ENCODE data around the gene RRAD. TPM values are rescaled to one million over a fixed set of nuclear protein-coding genes. Genes with fewer than 3 reads are reported as not detected.
"Not testable (repeated sequence)": the region's sequence is repeated elsewhere in the genome, so short reads cannot be mapped to it uniquely, and the experiment has no call there.

Gene RRAD, protein sequence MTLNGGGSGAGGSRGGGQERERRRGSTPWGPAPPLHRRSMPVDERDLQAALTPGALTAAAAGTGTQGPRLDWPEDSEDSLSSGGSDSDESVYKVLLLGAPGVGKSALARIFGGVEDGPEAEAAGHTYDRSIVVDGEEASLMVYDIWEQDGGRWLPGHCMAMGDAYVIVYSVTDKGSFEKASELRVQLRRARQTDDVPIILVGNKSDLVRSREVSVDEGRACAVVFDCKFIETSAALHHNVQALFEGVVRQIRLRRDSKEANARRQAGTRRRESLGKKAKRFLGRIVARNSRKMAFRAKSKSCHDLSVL
- 86.7 TPM for total RNA-seq
- long read RNA-seq, transcript RRAD-201 (5 exons, 1,569 nt): major isoform, 309 of 399 reads
- long read RNA-seq, partial matches to known transcripts: 56 of 399 reads
- long read RNA-seq, other reads (novel, unspliced or antisense): 31 of 399 reads

DNA sequence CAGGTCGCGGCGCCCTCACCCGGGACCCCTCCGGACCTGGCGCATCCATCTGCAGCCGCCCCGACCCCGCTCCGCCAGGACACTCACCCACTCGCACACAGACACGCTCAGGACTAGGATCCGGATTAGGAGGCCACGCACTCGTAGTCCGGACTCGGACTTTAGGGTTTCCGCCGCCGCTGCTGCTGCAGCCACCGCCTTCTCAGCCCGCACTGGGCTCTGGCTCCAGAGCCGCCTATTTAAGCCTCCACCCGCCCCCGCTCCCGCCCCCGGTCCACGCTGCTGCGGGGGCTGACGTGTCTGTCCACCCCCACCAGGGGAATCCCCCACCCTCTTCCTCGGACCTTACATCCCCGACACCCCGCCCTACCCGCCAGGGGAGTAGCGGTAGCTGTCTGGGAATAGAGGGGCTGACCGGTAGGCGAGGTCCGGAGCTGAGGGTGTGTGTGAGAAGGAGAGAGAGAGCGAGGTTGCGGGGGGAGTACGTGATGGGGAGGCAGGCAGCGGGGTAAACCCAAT, at the start of gene RRAD:
TSS of gene RRAD (minus strand) at position 214 of the 519 bp plus-strand sequence. CDS start 356 bp downstream, outside the sequence.
- DNase-seq: peak; percentile 81
- intact Hi-C loops (cut with micrococcal nuclease): no loop called here
- ATAC-seq: peak; percentile 52

DNA sequence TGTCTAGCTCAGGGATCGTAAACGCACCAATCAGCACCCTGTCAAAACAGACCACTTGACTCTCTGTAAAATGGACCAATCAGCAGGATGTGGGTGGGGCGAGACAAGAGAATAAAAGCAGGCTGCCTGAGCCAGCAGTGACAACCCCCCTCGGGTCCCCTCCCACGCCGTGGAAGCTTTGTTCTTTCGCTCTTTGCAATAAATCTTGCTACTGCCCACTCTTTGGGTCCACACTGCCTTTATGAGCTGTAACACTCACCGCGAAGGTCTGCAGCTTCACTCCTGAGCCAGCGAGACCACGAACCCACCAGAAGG, 49.6 kb upstream of the RRAD start:
- DNase-seq: peak; percentile 19
- intact Hi-C loops (cut with micrococcal nuclease): loop anchor here (5.0 kb wide), 1 partner anchor 182 kb away; the partner anchor contains the start of genes FBXL8 and TRADD
- not testable (repeated sequence) for ATAC-seq

DNA sequence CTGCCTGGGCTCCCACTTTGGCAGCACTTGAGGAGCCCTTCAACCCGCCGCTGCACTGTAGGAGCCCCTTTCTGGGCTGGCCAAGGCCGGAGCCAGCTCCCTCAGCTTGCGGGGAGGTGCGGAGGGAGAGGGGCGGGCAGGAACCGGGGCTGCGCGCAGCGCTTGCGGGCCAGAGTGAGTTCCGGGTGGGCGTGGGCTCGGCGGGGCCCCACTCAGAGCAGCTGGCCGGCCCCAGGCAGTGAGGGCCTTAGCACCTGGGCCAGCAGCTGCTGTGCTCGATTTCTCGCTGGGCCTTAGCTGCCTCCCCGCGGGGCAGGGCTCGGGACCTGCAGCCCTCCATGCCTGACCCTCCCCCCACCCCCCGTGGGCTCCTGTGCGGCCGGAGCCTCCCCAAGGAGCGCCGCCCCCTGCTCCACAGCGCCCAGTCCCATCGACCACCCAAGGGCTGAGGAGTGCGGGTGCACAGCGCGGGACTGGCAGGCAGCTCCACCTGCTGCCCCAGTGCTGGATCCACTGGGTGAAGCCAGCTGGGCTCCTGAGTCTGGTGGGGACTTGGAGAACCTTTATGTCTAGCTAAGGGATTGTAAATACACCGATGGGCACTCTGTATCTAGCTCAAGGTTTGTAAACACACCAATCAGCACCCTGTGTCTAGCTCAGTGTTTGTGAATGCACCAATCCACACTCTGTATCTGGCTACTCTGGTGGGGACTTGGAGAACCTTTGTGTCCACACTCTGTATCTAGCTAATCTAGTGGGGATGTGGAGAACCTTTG, 49.0 kb upstream of the RRAD start:
- ATAC-seq; intact Hi-C loops (cut with micrococcal nuclease): not testable (repeated sequence)
- DNase-seq: peak; percentile 10

- DNase-seq (no peak), ATAC-seq (no peak)
- intact Hi-C loops (cut with micrococcal nuclease): no loop called here
These were observed 48.4 kb upstream of the RRAD start for GRCh38 chr16:66973716-66974115.

DNA sequence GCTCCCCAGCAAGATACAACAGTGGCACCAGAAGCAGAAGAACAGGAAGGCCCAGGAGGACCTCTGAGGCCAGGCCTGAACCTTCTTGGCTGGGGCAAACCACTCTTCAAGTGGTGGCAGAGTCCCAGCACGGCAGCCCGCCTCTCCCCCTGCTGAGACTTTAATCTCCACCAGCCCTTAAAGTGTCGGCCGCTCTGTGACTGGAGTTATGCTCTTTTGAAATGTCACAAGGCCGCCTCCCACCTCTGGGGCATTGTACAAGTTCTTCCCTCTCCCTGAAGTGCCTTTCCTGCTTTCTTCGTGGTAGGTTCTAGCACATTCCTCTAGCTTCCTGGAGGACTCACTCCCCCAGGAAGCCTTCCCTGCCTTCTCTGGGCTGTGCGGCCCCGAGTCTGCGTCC, 47.6 kb upstream of the RRAD start:
- intact Hi-C loops (cut with micrococcal nuclease): no loop called here
- ATAC-seq: no peak

GRCh38 chr16:66970775-66971720, 45.7 kb upstream of the RRAD start:
- intact Hi-C loops (cut with micrococcal nuclease): no loop called here
- DNase-seq: peak; percentile 24
- no peak for ATAC-seq

More for the DNA sequence above, 47.6 kb upstream of the RRAD start:
- DNase-seq: peak; percentile 22

DNA sequence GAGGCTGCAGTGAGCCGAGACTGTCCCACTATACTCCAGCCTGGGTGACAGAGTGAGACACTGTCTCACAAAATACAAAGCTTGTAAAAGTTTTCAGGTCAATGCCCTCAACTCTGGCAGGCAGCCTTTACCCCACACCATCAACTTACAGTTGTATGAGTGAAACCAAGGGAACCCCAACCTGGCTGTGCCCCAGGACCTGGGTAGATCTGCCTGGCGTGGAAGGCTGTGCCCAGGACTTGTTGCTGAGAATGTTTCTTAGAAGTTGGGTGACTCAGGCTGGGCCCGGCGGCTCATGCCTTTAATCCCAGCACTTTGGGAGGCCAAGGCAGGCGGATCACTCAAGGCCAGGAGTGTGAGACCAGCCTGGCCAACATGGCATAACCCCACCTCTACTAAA, 43.5 kb upstream of the RRAD start:
- intact Hi-C loops (cut with micrococcal nuclease): no loop called here
- ATAC-seq (no peak), DNase-seq (peak; percentile 6)

DNA sequence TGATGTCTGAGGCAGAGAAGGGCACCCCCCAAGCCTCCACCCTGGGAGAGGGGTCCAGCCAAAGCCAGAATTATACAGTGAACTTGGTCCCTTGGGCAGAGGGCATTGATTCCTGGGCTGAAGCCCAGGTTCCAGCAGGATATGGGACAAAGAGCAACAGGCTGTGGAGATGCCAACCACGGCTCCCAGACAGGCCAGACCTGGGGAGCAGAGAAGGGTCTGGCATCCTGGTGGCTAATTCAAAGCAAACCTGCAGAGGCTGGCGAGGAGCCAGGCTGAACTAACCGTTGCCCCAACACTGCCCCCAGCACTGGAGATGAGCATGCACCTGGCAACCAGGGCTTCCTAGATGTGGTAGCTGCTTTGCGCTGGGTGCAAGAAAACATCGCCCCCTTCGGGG, 38.7 kb upstream of the RRAD start:
- intact Hi-C loops (cut with micrococcal nuclease): no loop called here
- ATAC-seq (no peak), DNase-seq (no peak)

GRCh38 chr16:66961914-66962313, 36.6 kb upstream of the RRAD start:
- intact Hi-C loops (cut with micrococcal nuclease): no loop called here
- peak; percentile 31 for ATAC-seq
- no peak for DNase-seq

DNA sequence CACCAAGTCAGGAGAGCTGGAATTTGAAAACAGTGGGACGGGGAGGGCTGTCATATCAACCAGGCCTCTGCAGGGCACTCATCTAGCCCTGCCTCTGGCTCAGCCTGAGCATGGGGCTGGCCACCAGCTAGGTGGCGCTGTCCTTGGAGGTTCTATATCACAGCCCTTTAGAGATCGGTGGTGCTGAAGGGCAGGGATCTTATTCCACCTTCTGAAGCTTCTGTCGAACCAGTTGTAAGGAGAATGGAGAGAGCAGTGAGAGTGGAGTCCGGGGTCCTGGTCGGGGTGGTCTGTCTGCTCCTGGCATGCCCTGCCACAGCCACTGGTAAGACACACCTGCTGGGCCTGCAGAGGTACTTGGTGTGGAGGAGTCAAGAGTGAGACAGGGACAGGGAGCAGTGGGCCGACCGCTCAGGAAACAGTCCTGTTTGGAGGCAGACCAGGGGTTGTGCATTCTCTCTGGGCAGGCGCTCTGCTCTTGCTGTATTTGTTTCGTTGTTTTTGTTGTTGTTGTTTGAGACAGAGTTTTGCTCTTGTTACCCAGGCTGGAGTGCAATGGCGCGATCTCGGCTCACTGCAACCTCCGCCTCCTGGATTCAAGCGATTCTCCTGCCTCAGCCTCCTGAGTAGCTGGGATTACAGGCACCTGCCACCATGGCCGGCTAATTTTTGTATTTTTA, 35.9 kb upstream of the RRAD start, which contains the start of gene CES3:
TSS of gene CES3 (plus strand) at position 202 of the 680 bp plus-strand sequence. CDS start at position 244, 42 bp downstream.
- intact Hi-C loops (cut with micrococcal nuclease): no loop called here
- ATAC-seq: peak; percentile 71
- DNase-seq: peak; percentile 67

GRCh38 chr16:66960270-66960669, 34.9 kb upstream of the RRAD start:
- DNase-seq (no peak), ATAC-seq (no peak)
- intact Hi-C loops (cut with micrococcal nuclease): no loop called here

- intact Hi-C loops (cut with micrococcal nuclease): no loop called here
- ATAC-seq (peak; percentile 65), DNase-seq (peak; percentile 48)
These were observed 34.4 kb upstream of the RRAD start for GRCh38 chr16:66959704-66960161.

- ATAC-seq (no peak), DNase-seq (no peak)
- intact Hi-C loops (cut with micrococcal nuclease): no loop called here
These were observed 33.7 kb upstream of the RRAD start for GRCh38 chr16:66958857-66959703.

DNA sequence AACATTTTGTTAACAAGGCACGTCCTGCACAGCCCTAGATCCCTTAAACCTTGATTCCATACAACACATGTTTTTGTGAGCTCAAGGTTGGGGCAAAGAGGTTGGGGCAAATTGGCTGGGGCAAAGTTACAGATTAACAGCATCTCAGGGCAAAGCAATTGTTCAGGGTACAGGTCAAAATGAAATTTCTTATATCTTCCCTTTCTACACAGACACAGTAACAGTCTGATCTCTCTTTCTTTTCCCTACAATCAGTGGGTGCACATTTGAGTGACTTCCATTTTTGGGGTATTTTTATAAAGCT, 30.8 kb upstream of the RRAD start:
- ATAC-seq; DNase-seq; intact Hi-C loops (cut with micrococcal nuclease): not testable (repeated sequence)

DNA sequence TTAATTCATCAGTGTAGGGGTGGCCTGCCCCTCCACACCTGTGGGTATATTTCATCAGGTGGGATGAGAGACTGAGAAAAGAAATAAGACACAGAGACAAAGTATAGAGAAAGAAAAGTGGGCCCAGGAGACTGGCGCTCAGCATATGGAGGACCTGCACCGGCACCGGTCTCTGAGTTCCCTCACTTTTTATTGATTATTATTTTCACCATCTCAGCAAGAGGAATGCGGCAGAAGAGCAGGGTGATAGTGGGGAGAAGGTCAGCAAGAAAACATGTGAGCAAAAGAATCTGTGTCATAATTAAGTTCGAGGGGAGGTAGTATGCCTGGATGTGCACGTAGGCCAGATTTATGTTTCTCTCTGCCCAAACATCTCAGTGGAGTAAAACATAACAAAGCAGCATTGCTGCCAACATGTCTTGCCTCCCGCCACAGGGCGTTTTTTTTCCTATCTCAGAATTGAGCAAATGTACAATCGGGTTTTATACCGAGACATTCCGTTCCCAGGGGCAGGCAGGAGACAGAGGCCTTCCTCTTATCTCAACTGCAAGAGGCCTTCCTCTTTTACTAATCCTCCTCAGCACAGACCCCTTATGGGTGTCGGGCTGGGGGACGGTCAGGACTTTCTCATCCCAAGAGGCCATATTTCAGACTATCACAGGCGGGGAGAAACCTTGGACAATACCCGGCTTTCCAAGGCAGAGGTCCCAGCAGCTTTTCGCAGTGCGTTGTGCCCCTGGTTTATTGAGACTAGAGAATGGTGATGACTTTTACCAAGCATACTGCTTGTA, 30.2 kb upstream of the RRAD start:
- intact Hi-C loops (cut with micrococcal nuclease); DNase-seq; ATAC-seq: not testable (repeated sequence)

GRCh38 chr16:66954097-66954659, 28.8 kb upstream of the RRAD start:
- peak; percentile 73 for DNase-seq
- intact Hi-C loops (cut with micrococcal nuclease): no loop called here
- ATAC-seq: peak; percentile 76
